Endothelial cell of umbilical vein (primary cell): ENCODE measurements around the gene KLRG1. TPM values are rescaled to one million over a fixed set of nuclear protein-coding genes. Genes with fewer than 3 reads are reported as not detected.

Experiments used
- BruUV-seq: library from RNA; stranded (reverse); fragments of 400-500 nt; replicated peaks from 2 replicates; lab custom pipeline; 2021; lab: Mats Ljungman, UMichigan
- CTCF ChIA-PET: fragments of 300-600, 350-600 bp; sonication (Branson Sonifier 250); formaldehyde crosslinking; loops from one replicate; lab custom pipeline; 2021; ENCODE audit warnings: antibody characterized with exemption, inconsistent platforms; lab: Charles Lee
- POLR2A ChIA-PET: fragments of 300-600, 350-600 bp; sonication (Branson Sonifier 250); formaldehyde crosslinking; loops from one replicate; lab custom pipeline; 2021; ENCODE audit warnings: antibody characterized with exemption, inconsistent platforms; lab: Charles Lee
- DNase-seq: peaks from one replicate; pipeline ENCODE4 v3.0.0-alpha.2; 2011; ENCODE audit warnings: low read depth, low spot score
- FAIRE-seq: peaks from 2 replicates; lab custom pipeline; 2011; peaks lifted over from hg19 to GRCh38; lab: Jason Lieb, UNC
- H2AFZ ChIP-seq: 2 replicates; pipeline ENCODE4 v1.6.0; 2012; ENCODE audit warnings: low read depth, low read length, control low read depth, inconsistent platforms
- H3K27ac ChIP-seq: 2 replicates; pipeline ENCODE4 v1.5.1; 2011; ENCODE audit warnings: low read depth, mild to moderate bottlenecking, control low read depth, low read length, moderate library complexity; ENCODE audit not compliant: insufficient read depth
- H3K27me3 ChIP-seq, 2 experiments: 2 replicates each; pipeline versions ENCODE4 v1.6.0 to v1.6.1; 2011; ENCODE audit warnings: low read length in 2 of 2, mixed read lengths in 1 of 2; ENCODE audit not compliant: control insufficient read depth in 2 of 2, insufficient read depth in 2 of 2
- H3K36me3 ChIP-seq, 2 experiments: 2 replicates in 1 of 2; 3 replicates in 1 of 2; pipeline ENCODE4 v1.5.1; 2011; ENCODE audit warnings: low read length in 2 of 2, mild to moderate bottlenecking in 1 of 2, moderate library complexity in 1 of 2; ENCODE audit not compliant: control insufficient read depth in 2 of 2, insufficient read depth in 2 of 2; ENCODE audit errors: extremely low read depth in 1 of 2
- H3K4me1 ChIP-seq: 3 replicates; pipeline ENCODE4 v1.5.1; 2011; ENCODE audit warnings: mild to moderate bottlenecking, low read length; ENCODE audit not compliant: control insufficient read depth, insufficient read depth; ENCODE audit errors: extremely low read depth
- H3K4me2 ChIP-seq: 2 replicates; pipeline ENCODE4 v1.6.1; 2011; ENCODE audit warnings: low read length, control low read depth, mixed read lengths; ENCODE audit not compliant: insufficient read depth
- H3K4me3 ChIP-seq, 3 experiments: fragments of 200-600 bp in 1 of 3; sonication (generic), shearing (Covaris generic) in 1 of 3; replicated peaks in 1 of 3; 2 replicates each; pipeline ENCODE4 v1.5.1; 2011 to 2016; ENCODE audit warnings: control low read depth in 3 of 3, low read length in 3 of 3, mild to moderate bottlenecking in 2 of 3, inconsistent platforms in 1 of 3, low read depth in 1 of 3, moderate library complexity in 1 of 3; ENCODE audit not compliant: insufficient read depth in 1 of 3
- H3K79me2 ChIP-seq: 2 replicates; pipeline ENCODE4 v1.6.0; 2012; ENCODE audit warnings: low read length, inconsistent platforms; ENCODE audit not compliant: control insufficient read depth, insufficient read depth
- H3K9ac ChIP-seq: replicated peaks from 2 replicates; pipeline ENCODE3; 2011; ENCODE audit warnings: low read length, control low read depth; ENCODE audit not compliant: insufficient read depth; ENCODE audit errors: extremely low read depth
- H3K9me1 ChIP-seq: replicated peaks from 3 replicates; pipeline ENCODE4 v1.6.0; 2011; ENCODE audit warnings: mild to moderate bottlenecking, low read length; ENCODE audit not compliant: control insufficient read depth, insufficient read depth; ENCODE audit errors: extremely low read depth
- H3K9me3 ChIP-seq: replicated peaks from 2 replicates; pipeline ENCODE4 v1.5.1; 2012; ENCODE audit warnings: low read length, inconsistent platforms; ENCODE audit not compliant: control insufficient read depth, insufficient read depth
- H4K20me1 ChIP-seq: replicated peaks from 2 replicates; pipeline ENCODE3; 2011; ENCODE audit warnings: mild to moderate bottlenecking, low read length; ENCODE audit not compliant: control insufficient read depth, insufficient read depth; ENCODE audit errors: extremely low read depth
- CTCF ChIP-seq, 2 donors: IDR thresholded peaks; 1 replicate in 1 of 2; 2 replicates in 1 of 2; pipeline ENCODE4 v1.5.1; 2011; ENCODE audit warnings: low read length in 2 of 2, mild to moderate bottlenecking in 2 of 2, moderate library complexity in 2 of 2, control low read depth in 1 of 2, inconsistent platforms in 1 of 2, low read depth in 1 of 2; ENCODE audit not compliant: insufficient read depth in 1 of 2; ENCODE audit errors: extremely low read depth in 1 of 2
- EZH2 ChIP-seq: IDR thresholded peaks from 2 replicates; pipeline ENCODE4 v1.6.1; 2012; ENCODE audit warnings: borderline replicate concordance, low read depth, mild to moderate bottlenecking, moderate library complexity, low read length, inconsistent platforms; ENCODE audit not compliant: severe bottlenecking
- FOS ChIP-seq: IDR thresholded peaks from 2 replicates; pipeline ENCODE4 v1.6.1; 2011; ENCODE audit warnings: mild to moderate bottlenecking, low read length, moderate library complexity, borderline replicate concordance; ENCODE audit not compliant: insufficient read depth
- GATA2 ChIP-seq: IDR thresholded peaks from 2 replicates; pipeline ENCODE4 v1.7.0; 2011; ENCODE audit warnings: low read depth, mild to moderate bottlenecking, moderate library complexity, mixed read lengths, low read length; ENCODE audit not compliant: insufficient read length, insufficient read depth
- JUN ChIP-seq: IDR thresholded peaks from 2 replicates; pipeline ENCODE4 v1.6.1; 2011; ENCODE audit warnings: borderline replicate concordance, low read depth; ENCODE audit not compliant: insufficient read length, insufficient read depth
- MAX ChIP-seq: IDR thresholded peaks from 2 replicates; pipeline ENCODE4 v1.6.1; 2011; ENCODE audit not compliant: insufficient read depth, insufficient read length
- MYC ChIP-seq: IDR thresholded peaks from one replicate; pipeline ENCODE4 v1.6.1; 2011; ENCODE audit warnings: mild to moderate bottlenecking, low read depth, low read length
- POLR2A ChIP-seq: IDR thresholded peaks from 2 replicates; pipeline ENCODE4 v1.6.1; 2012; ENCODE audit warnings: low read depth, mild to moderate bottlenecking, control low read depth, low read length
- POLR2AphosphoS5 ChIP-seq: IDR thresholded peaks from 2 replicates; pipeline ENCODE4 v1.6.1; 2012; ENCODE audit warnings: low read depth, mild to moderate bottlenecking, control low read depth, low read length, moderate library complexity; ENCODE audit not compliant: insufficient read depth
- dilution Hi-C: fragments of 300-500 bp; cut with MboI; formaldehyde crosslinking; loops from one replicate; pipeline ENCODE4 v1.15.0; 2019; ENCODE audit warnings: low sequenced_read_pairs; ENCODE audit not compliant: extremely low pct_ligation_motif_present
- intact Hi-C: fragments of 100-400 bp; cut with micrococcal nuclease; formaldehyde crosslinking; loops from one replicate; pipeline ENCODE4 v1.10.0; 2022
- polyA plus RNA-seq, 4 experiments: library from polyadenylated mRNA; depleted of rRNA in 3 of 4; stranded (reverse) in 3 of 4; unstranded in 1 of 4; fragments of >200 nt; gene quantifications; 2 replicates each; pipeline versions ENCODE4 v1.2.1 to v1.2.3, GENCODE V29; 2011 to 2012; ENCODE audit warnings: missing spikeins in 1 of 4
- total RNA-seq: library from RNA; stranded (reverse); gene quantifications from 2 replicates; pipeline ENCODE4 v1.2.3, GENCODE V29; 2021

KLRG1 gene
- total and polyA plus RNA-seq, 2 donors (not counting 3 experiments of a cell fraction or from before 2014, with no cell fraction given), result 4.4 to 15.9 TPM

GRCh38 chr12:9034095-9034494 is 44.7 kb downstream of the KLRG1 start:
- Histone ChIP-seq H2AFZ (no peak overlapping the region), H3K9me1 (no peaks in the 10 kb centered on the region), H3K27me3 (peaks cover 7 to 8% of the 10 kb centered on the region in 2 experiments), H3K27ac (no peak overlapping the region), H3K4me1 (no peaks in the 10 kb centered on the region), H4K20me1 (no peaks in the 10 kb centered on the region), H3K4me2 (no peak overlapping the region), H3K36me3 (no peaks in the 10 kb centered on the region), H3K79me2 (no peaks in the 10 kb centered on the region), H3K9me3 (no peaks in the 10 kb centered on the region), H3K4me3 (no peak overlapping the region), H3K9ac (no peak overlapping the region)
- CTCF ChIA-PET, result interaction anchor here (1.2 to 4.9 kb wide), 4 partner anchors 84 to 490 kb away, joined by 4 to 21 read pairs (median 10); partner anchors contain the start of gene M6PR
- intact Hi-C loops (no loop called here), dilution Hi-C loops (no loop called here)
- FAIRE-seq (no peak), DNase-seq (no peak)
- TF ChIP-seq GATA2 (no peak), MAX (no peak), MYC (no peak), CTCF (IDR thresholded peaks at IDR 0.05; ENCODE audit: extremely low read depth in 1 of 2, insufficient read depth in 1 of 2, low read depth in 1 of 2, low read length in 2 of 2) (no peak), POLR2AphosphoS5 (no peak), POLR2A (no peak), EZH2 (no peak), FOS (no peak), JUN (no peak)
- POLR2A ChIA-PET, result no interaction called here
- BruUV-seq, result no TSS peak
